CD4-positive, alpha-beta T cell (primary cell): ENCODE data around the gene MAN1B1. TPM values are rescaled to one million over a fixed set of nuclear protein-coding genes. Genes with fewer than 3 reads are reported as not detected.

Experiments
- ATAC-seq: fragments of 200-7000 bp; cut with Tn5 transposase; one replicate; pipeline ENCODE4 v1.10.0; 2022; ENCODE audit warnings: mild to moderate bottlenecking; ENCODE audit not compliant: poor library complexity
- CTCF ChIA-PET: fragments of 350-600 bp; sonication (Branson Sonifier 250); formaldehyde crosslinking; loops from one replicate; lab custom pipeline; 2021; ENCODE audit warnings: antibody characterized with exemption, inconsistent platforms; lab: Charles Lee
- POLR2A ChIA-PET: fragments of 350-600 bp; sonication (Branson Sonifier 250); formaldehyde crosslinking; loops from one replicate; lab custom pipeline; 2021; ENCODE audit warnings: antibody characterized with exemption, inconsistent platforms; lab: Charles Lee
- DNase-seq, 14 experiments: peaks; one replicate each; pipeline ENCODE4 v3.0.0-alpha.2; 2013 to 2020; ENCODE audit warnings: mixed read lengths in 2 of 14
- H3K27ac ChIP-seq, 2 donors: one replicate each; pipeline versions ENCODE4 v1.5.1 to v1.7.0; 2013; ENCODE audit warnings: low read length in 2 of 2, low read depth in 1 of 2, mild to moderate bottlenecking in 1 of 2
- H3K27me3 ChIP-seq, 2 experiments: 1 replicate in 1 of 2; 2 replicates in 1 of 2; pipeline versions ENCODE4 v1.6.1 to v1.7.0; 2013; ENCODE audit warnings: low read length in 2 of 2, control low read depth in 1 of 2, mild to moderate bottlenecking in 1 of 2, moderate library complexity in 1 of 2; ENCODE audit not compliant: insufficient read depth in 2 of 2, control insufficient read depth in 1 of 2
- H3K36me3 ChIP-seq: one replicate; pipeline ENCODE4 v1.6.1; 2013; ENCODE audit warnings: low read length, control low read depth; ENCODE audit not compliant: insufficient read depth
- H3K4me1 ChIP-seq: one replicate; pipeline ENCODE4 v1.6.1; 2013; ENCODE audit warnings: low read length, control low read depth; ENCODE audit not compliant: insufficient read depth
- H3K4me3 ChIP-seq: one replicate; pipeline ENCODE4 v1.5.1; 2013; ENCODE audit warnings: mild to moderate bottlenecking, low read length, moderate library complexity
- H3K9me3 ChIP-seq, 2 experiments: 1 replicate in 1 of 2; 2 replicates in 1 of 2; pipeline versions ENCODE4 v1.6.1 to v1.7.0; 2013; ENCODE audit warnings: low read length in 2 of 2, mild to moderate bottlenecking in 2 of 2, control low read depth in 1 of 2, moderate library complexity in 1 of 2; ENCODE audit not compliant: control insufficient read depth in 1 of 2, insufficient read depth in 1 of 2
- H3K27ac Mint-ChIP-seq: one replicate; pipeline ENCODE4 v1.8.0; 2020; ENCODE audit warnings: mixed read lengths
- H3K27me3 Mint-ChIP-seq: one replicate; pipeline ENCODE4 v1.8.0; 2021; ENCODE audit warnings: mixed read lengths
- H3K36me3 Mint-ChIP-seq: one replicate; pipeline ENCODE4 v1.8.0; 2021; ENCODE audit warnings: low read depth, mixed read lengths
- H3K4me1 Mint-ChIP-seq: one replicate; pipeline ENCODE4 v1.8.0; 2021; ENCODE audit warnings: low read depth, mixed read lengths
- H3K4me3 Mint-ChIP-seq: one replicate; pipeline ENCODE4 v1.8.0; 2020; ENCODE audit warnings: mild to moderate bottlenecking, mixed read lengths
- H3K9me3 Mint-ChIP-seq: one replicate; pipeline ENCODE4 v1.8.0; 2020; ENCODE audit warnings: mixed read lengths
- CTCF ChIP-seq: fragments of 200-600 bp; IDR thresholded peaks from one replicate; pipeline ENCODE4 v1.8.0; 2022; ENCODE audit warnings: antibody characterized with exemption, mild to moderate bottlenecking
- intact Hi-C, 2 experiments: fragments of 100-400 bp; cut with DNase I in 1 of 2; cut with micrococcal nuclease in 1 of 2; formaldehyde crosslinking; loops; one replicate each; pipeline versions ENCODE4 v1.15.1 to v1.9.0; 2023 to 2025; cut with DNase I, micrococcal nuclease
- total RNA-seq, 174 experiments: library from RNA in 2 of 174; stranded (reverse) in 2 of 174; gene quantifications; one replicate each; pipeline ENCODE4 v1.2.3 and lab custom pipeline; 2021 to 2026

Gene MAN1B1
- total RNA-seq, 2 experiments from 2014 or later: 60.9 to 66.9 TPM

GRCh38 chr9:137146527-137146918, 59.7 kb downstream of the MAN1B1 start:
- Mint-ChIP-seq H3K4me1 (peaks cover 5% of the 10 kb centered on the region), H3K27me3 (peaks cover 24% of the 10 kb centered on the region), H3K27ac (no peak overlapping the region), H3K9me3 (no peaks in the 10 kb centered on the region), H3K36me3 (no peaks in the 10 kb centered on the region), H3K4me3 (no peak overlapping the region)
- POLR2A ChIA-PET: no interaction called here
- peaks cover 0 to 22% of the 10 kb centered on the region in 2 experiments for H3K9me3 ChIP-seq
- intact Hi-C loops: no loop called here
- H3K36me3 ChIP-seq: no peaks in the 10 kb centered on the region
- DNase-seq (no peak), ATAC-seq (no peak)
- H3K4me1 ChIP-seq: peaks cover 4% of the 10 kb centered on the region
- H3K27ac ChIP-seq: no peak overlapping the region
- H3K4me3 ChIP-seq: no peak overlapping the region
- peaks cover 23 to 28% of the 10 kb centered on the region in 2 experiments for H3K27me3 ChIP-seq
- CTCF ChIA-PET: interaction anchor here (0.6 kb wide), 1 partner anchor 90 kb away, joined by 3 read pairs; no protein-coding TSS in a partner anchor
- no peak for TF ChIP-seq CTCF

- DNase-seq: no peak
Measured at GRCh38 chr9:137147091-137147792, 60.5 kb downstream of the MAN1B1 start.

GRCh38 chr9:137147793-137148160, 61.0 kb downstream of the MAN1B1 start:
- Histone ChIP-seq H3K27ac (no peak overlapping the region), H3K36me3 (no peaks in the 10 kb centered on the region), H3K27me3 (peaks cover 10 to 21% of the 10 kb centered on the region in 2 experiments), H3K4me3 (no peak overlapping the region), H3K4me1 (peaks cover 5% of the 10 kb centered on the region), H3K9me3 (peaks cover 0 to 17% of the 10 kb centered on the region in 2 experiments)
- ChIA-PET POLR2A (no interaction called here), CTCF (no interaction called here)
- no peak for ATAC-seq
- no peak for TF ChIP-seq CTCF
- Mint-ChIP-seq H3K4me3 (no peak overlapping the region), H3K4me1 (no peaks in the 10 kb centered on the region), H3K27ac (no peak overlapping the region), H3K36me3 (no peaks in the 10 kb centered on the region), H3K9me3 (no peaks in the 10 kb centered on the region), H3K27me3 (peaks cover 13% of the 10 kb centered on the region)
- intact Hi-C loops: no loop called here
- no peak for DNase-seq

More at GRCh38 chr9:137147091-137147792, 60.5 kb downstream of the MAN1B1 start:
- POLR2A ChIA-PET: no interaction called here
- Mint-ChIP-seq H3K4me1 (peaks cover 2% of the 10 kb centered on the region), H3K27ac (no peak overlapping the region), H3K4me3 (no peak overlapping the region), H3K27me3 (peaks cover 17% of the 10 kb centered on the region), H3K36me3 (no peaks in the 10 kb centered on the region), H3K9me3 (no peaks in the 10 kb centered on the region)
- peaks cover 16 to 25% of the 10 kb centered on the region in 2 experiments for H3K27me3 ChIP-seq
- ATAC-seq: no peak
- H3K9me3 ChIP-seq: peaks cover 0 to 21% of the 10 kb centered on the region in 2 experiments
- H3K27ac ChIP-seq: no peak overlapping the region
- CTCF ChIA-PET: interaction anchor here (0.6 kb wide), 1 partner anchor 89 kb away, joined by 3 read pairs; no protein-coding TSS in a partner anchor
- no peaks in the 10 kb centered on the region for H3K36me3 ChIP-seq
- TF ChIP-seq CTCF: no peak
- intact Hi-C loops: no loop called here
- H3K4me1 ChIP-seq: peaks cover 5% of the 10 kb centered on the region
- no peak overlapping the region for H3K4me3 ChIP-seq
